HG03558 (cell line): ENCODE measurements around the gene ODAD4.
"Not testable (repeated sequence)": the region's sequence is repeated elsewhere in the genome, so short reads cannot be mapped to it uniquely, and the experiment has no call there.

Experiments
- ATAC-seq: cut with Tn5 transposase; IDR thresholded peaks from one replicate; pipeline ENCODE4 v1.9.1; 2021; ENCODE audit warnings: moderate number of reproducible peaks; ENCODE audit not compliant: unreplicated experiment; ENCODE audit errors: extremely low read depth

ODAD4 gene

GRCh38 chr17:41989702-41990419 lies 59.4 kb downstream of the ODAD4 start:
- ATAC-seq = no peak

- no peak for ATAC-seq
Measured at GRCh38 chr17:41992576-41992975, 62.2 kb downstream of the ODAD4 start.

GRCh38 chr17:41996855-41997164 lies 66.4 kb downstream of the ODAD4 start:
- ATAC-seq = no peak

- ATAC-seq = no peak
Measured at GRCh38 chr17:41998497-41998896, 68.1 kb downstream of the ODAD4 start.

DNA sequence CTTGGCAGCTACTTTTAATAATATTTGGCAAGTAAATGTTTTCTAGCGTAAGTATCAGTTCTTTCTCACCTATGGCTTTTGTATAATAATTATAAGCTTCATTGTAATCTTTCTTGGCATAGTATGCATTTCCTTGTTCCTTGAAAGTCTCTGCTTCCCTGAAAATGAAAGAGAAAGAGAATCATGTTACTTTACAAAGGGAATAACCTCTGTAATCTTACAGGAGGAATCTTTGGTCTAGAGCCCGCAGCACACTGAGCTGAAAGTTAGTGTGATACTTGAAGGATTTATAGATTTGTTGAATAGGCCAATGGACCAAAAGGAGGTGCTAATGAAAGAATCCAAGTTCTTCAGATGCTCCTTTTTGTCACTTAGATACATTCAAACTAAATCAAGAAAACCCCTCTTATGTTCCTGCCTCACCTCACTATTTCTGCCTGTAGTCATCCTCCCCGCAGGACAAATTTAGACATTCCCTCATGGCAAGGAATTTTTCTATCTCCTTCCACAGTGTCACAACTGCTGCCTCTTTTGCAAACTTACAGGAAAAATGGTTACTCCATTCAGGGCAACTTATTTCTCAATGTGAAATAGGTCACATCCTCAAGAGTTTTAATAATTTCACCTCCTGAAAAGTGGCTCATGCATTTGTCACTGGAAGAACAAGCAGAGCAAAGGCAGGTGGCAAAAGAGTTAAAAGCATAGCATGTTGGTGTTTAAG lies 70.2 kb downstream of the ODAD4 start:
- no peak for ATAC-seq

DNA sequence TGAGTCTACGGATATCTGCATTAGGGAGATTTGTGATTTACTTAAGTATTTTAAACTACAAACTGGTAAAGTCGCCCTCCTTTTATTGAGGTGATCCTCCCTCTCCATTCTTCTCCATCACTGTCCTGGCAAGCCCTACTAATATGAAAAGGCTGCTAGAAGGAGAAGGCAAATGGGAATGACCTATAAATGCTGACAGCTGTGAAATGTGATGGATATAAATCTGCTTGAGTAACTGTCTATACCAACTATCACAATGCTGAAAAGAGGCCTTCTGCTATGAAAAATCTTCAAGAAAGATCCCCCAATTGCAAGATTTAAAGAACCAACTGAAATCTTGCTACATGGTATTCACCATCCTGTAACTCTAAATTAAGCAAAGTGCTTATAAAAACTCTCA lies 71.3 kb downstream of the ODAD4 start:
- no peak for ATAC-seq

- no peak for ATAC-seq
Measured at GRCh38 chr17:42002175-42002791, 71.9 kb downstream of the ODAD4 start.

GRCh38 chr17:42002792-42003301 lies 72.4 kb downstream of the ODAD4 start:
- no peak for ATAC-seq

DNA sequence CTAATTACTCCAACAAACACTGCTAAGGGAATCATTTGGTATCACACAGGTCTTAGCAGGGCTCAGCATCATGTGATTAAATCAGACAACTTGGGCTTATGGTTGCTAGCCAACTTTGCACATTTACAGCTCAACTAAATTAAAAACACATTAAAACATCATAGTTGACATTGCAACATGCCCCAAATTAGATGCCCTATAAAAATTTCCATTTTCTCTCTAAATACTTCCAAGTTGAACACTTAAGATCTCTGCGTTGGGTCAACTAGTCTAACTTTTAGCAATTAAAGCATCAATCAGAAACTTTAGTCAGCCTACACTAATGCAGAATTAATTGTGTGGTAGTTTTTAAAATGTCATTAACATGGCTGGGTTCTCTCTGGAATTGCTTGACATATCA lies 74.7 kb downstream of the ODAD4 start:
- no peak for ATAC-seq

DNA sequence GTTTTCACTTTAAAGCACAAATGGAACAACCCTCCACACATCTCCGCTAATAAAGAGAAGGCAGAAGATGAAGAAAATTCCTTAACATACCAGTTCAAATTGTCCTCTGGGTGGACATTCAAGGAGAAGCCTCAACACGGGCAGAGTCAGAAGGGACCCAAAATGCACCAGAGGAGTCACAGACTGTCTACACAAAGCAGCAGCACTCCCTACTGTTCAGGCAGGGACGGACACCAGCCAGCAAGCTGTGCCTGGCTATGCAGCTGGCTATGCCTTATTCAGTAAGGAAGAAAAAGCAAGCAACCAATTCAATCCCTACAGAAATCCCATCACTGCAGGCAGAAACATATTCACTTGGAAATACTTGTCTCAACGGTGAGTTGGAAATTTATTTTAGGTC lies 78.8 kb downstream of the ODAD4 start:
- no peak for ATAC-seq

- not testable (repeated sequence) for ATAC-seq
Measured at GRCh38 chr17:42010266-42010680, 79.9 kb downstream of the ODAD4 start.

GRCh38 chr17:42010898-42011516 lies 80.6 kb downstream of the ODAD4 start:
- ATAC-seq = no peak

GRCh38 chr17:42012363-42012762 lies 81.9 kb downstream of the ODAD4 start:
- not testable (repeated sequence) for ATAC-seq

DNA sequence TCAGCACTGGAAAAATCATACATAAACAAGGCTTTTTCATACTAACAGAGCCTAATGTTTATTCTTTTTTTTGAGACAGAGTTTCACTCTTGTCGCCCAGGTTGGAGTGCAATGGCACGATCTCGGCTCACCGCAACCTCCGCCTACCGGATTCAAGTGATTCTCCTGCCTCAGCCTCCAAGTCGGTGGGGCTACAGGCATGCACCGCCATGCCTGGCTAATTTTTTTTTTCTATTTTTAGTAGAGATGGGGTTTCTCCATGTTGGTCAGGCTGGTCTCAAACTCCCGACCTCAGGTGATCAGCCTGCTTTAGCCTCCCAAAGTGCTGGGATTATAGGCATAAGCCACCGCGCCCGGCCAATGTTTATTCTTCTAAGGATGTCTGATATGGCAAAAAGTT lies 83.3 kb downstream of the ODAD4 start:
- not testable (repeated sequence) for ATAC-seq
